ENCODE measurements around the gene TDP1. TPM values are rescaled to one million over a fixed set of nuclear protein-coding genes. Genes with fewer than 3 reads are reported as not detected.

Gene TDP1
- total and polyA plus RNA-seq, 4 donors = 3.3 to 10.6 (median 4.2) TPM

DNA sequence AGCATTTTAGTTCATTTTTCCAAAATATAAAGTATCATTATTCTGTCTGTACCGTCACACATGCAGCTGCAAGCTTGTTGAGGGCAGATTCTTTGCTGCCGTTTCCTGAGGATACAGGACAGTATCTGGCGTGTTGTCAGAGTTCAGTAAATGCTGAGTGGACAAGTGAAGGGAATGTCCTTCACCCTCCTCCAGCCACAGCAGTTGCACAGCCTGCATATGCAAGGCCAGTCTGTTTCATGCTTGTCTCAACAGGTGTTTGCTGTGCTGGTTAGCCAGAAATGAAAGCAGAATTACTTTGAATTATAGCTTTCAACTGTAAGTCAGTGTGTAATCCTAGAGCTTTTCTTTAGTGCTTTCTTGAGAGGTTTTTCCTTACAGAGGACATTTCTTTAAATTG lies 36.5 kb downstream of the TDP1 start:
- H3K27me3 ChIP-seq (ENCODE audit: control insufficient read depth in 4 of 4, insufficient read depth in 4 of 4, low read length in 3 of 4) = no peaks in the 10 kb centered on the region
- H3K9me3 ChIP-seq (ENCODE audit: control insufficient read depth in 4 of 4, low read length in 3 of 4) = no peaks in the 10 kb centered on the region
- peaks cover 5 to 13% (median 7%) of the 10 kb centered on the region in 4 donors for H3K36me3 ChIP-seq (ENCODE audit: control insufficient read depth in 4 of 4, insufficient read depth in 3 of 4, low read depth in 1 of 4, low read length in 3 of 4)
- H3K9ac ChIP-seq (ENCODE audit: low read depth in 1 of 2, low read length in 2 of 2) = no peak overlapping the region
- peaks cover 0 to 20% (median 13%) of the 10 kb centered on the region in 4 donors for H3K4me1 ChIP-seq (ENCODE audit: control insufficient read depth in 4 of 4, insufficient read depth in 4 of 4, low read length in 3 of 4)
- H3K27ac ChIP-seq (ENCODE audit: low read depth in 1 of 2, low read length in 2 of 2) = no peak overlapping the region
- no peak for DNase-seq (ENCODE audit: low spot score)
- WGBS = 58% methylated on average over 3 of the region's 3 CpGs
- TF ChIP-seq, protein P1, sequence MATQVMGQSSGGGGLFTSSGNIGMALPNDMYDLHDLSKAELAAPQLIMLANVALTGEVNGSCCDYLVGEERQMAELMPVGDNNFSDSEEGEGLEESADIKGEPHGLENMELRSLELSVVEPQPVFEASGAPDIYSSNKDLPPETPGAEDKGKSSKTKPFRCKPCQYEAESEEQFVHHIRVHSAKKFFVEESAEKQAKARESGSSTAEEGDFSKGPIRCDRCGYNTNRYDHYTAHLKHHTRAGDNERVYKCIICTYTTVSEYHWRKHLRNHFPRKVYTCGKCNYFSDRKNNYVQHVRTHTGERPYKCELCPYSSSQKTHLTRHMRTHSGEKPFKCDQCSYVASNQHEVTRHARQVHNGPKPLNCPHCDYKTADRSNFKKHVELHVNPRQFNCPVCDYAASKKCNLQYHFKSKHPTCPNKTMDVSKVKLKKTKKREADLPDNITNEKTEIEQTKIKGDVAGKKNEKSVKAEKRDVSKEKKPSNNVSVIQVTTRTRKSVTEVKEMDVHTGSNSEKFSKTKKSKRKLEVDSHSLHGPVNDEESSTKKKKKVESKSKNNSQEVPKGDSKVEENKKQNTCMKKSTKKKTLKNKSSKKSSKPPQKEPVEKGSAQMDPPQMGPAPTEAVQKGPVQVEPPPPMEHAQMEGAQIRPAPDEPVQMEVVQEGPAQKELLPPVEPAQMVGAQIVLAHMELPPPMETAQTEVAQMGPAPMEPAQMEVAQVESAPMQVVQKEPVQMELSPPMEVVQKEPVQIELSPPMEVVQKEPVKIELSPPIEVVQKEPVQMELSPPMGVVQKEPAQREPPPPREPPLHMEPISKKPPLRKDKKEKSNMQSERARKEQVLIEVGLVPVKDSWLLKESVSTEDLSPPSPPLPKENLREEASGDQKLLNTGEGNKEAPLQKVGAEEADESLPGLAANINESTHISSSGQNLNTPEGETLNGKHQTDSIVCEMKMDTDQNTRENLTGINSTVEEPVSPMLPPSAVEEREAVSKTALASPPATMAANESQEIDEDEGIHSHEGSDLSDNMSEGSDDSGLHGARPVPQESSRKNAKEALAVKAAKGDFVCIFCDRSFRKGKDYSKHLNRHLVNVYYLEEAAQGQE (IDR thresholded peaks at IDR 0.05) = no peak
- TF ChIP-seq, protein P2, sequence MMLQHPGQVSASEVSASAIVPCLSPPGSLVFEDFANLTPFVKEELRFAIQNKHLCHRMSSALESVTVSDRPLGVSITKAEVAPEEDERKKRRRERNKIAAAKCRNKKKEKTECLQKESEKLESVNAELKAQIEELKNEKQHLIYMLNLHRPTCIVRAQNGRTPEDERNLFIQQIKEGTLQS (IDR thresholded peaks at IDR 0.05) = no peak
- no peak for TF ChIP-seq YY1 (IDR thresholded peaks at IDR 0.05)
- no peak for TF ChIP-seq FOXA2 (IDR thresholded peaks at IDR 0.05)
- no peak overlapping the region for H3K4me3 ChIP-seq (ENCODE audit: low read depth in 1 of 3, low read length in 3 of 3)

DNA sequence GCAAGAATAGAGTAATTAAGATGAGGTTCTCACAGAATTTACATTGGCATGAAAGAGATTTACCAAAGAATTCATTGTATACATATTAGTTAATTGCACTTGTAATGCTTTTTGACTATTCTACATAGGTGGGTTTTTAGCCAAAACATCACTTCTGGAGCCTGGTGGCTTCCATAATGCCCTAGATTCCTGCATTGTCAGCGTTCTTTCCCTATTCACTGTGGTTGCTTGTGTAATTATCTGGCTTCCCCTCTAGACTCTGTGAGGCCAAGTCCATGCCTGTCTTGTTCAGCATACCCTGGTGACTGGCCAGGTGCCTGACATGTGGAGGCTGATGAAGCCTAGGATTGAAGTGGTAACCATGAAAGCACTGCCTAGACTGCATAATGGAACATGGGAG lies 41.2 kb downstream of the TDP1 start:
- WGBS = 96% methylated on average over 1 of the region's 1 CpG
- H3K9me3 ChIP-seq (ENCODE audit: control insufficient read depth in 4 of 4, low read length in 3 of 4) = no peaks in the 10 kb centered on the region
- H3K9ac ChIP-seq (ENCODE audit: low read depth in 1 of 2, low read length in 2 of 2) = no peak overlapping the region
- H3K4me3 ChIP-seq (ENCODE audit: low read depth in 1 of 3, low read length in 3 of 3) = no peak overlapping the region
- peaks cover 0 to 4% (median 1%) of the 10 kb centered on the region in 4 donors for H3K4me1 ChIP-seq (ENCODE audit: control insufficient read depth in 4 of 4, insufficient read depth in 4 of 4, low read length in 3 of 4)
- H3K27ac ChIP-seq (ENCODE audit: low read depth in 1 of 2, low read length in 2 of 2) = no peak overlapping the region
- no peaks in the 10 kb centered on the region for H3K27me3 ChIP-seq (ENCODE audit: control insufficient read depth in 4 of 4, insufficient read depth in 4 of 4, low read length in 3 of 4)
- DNase-seq (ENCODE audit: low spot score) = no peak
- no peak for TF ChIP-seq JUND (IDR thresholded peaks at IDR 0.05)
- TF ChIP-seq, protein P1 (IDR thresholded peaks at IDR 0.05) = no peak
- no peak for TF ChIP-seq SP1 (IDR thresholded peaks at IDR 0.05)
- no peak for TF ChIP-seq NR2F2 (IDR thresholded peaks at IDR 0.05)
- TF ChIP-seq FOXA1 (IDR thresholded peaks at IDR 0.05) = no peak
- TF ChIP-seq, protein P3, sequence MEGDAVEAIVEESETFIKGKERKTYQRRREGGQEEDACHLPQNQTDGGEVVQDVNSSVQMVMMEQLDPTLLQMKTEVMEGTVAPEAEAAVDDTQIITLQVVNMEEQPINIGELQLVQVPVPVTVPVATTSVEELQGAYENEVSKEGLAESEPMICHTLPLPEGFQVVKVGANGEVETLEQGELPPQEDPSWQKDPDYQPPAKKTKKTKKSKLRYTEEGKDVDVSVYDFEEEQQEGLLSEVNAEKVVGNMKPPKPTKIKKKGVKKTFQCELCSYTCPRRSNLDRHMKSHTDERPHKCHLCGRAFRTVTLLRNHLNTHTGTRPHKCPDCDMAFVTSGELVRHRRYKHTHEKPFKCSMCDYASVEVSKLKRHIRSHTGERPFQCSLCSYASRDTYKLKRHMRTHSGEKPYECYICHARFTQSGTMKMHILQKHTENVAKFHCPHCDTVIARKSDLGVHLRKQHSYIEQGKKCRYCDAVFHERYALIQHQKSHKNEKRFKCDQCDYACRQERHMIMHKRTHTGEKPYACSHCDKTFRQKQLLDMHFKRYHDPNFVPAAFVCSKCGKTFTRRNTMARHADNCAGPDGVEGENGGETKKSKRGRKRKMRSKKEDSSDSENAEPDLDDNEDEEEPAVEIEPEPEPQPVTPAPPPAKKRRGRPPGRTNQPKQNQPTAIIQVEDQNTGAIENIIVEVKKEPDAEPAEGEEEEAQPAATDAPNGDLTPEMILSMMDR (IDR thresholded peaks at IDR 0.05; ENCODE audit: low read depth, low read length, missing input control) = no peak
- TF ChIP-seq HNF4A (conservative IDR thresholded peaks at IDR 0.05) = no peak
- peaks cover 2 to 11% (median 9%) of the 10 kb centered on the region in 4 donors for H3K36me3 ChIP-seq (ENCODE audit: control insufficient read depth in 4 of 4, insufficient read depth in 3 of 4, low read depth in 1 of 4, low read length in 3 of 4)
